ENCODE results near the gene GABARAPL2.
"Not testable (repeated sequence)": the region's sequence is repeated elsewhere in the genome, so short reads cannot be mapped to it uniquely, and the experiment has no call there.

GRCh38 chr16:75548456-75548855 lies 17.7 kb upstream of the GABARAPL2 start:
- TF ChIP-seq CTCF (IDR thresholded peaks at IDR 0.05; ENCODE audit: low read depth, low read length); EZH2phosphoT487 (IDR thresholded peaks at IDR 0.05; ENCODE audit: low read depth): not testable (repeated sequence)
